Amniotic epithelial cell (primary cell): ENCODE data around the gene GRM8.

ENCODE experiments used
- DNase-seq: peaks from one replicate; pipeline ENCODE4 v3.0.0-alpha.2; 2010; ENCODE audit warnings: low read depth

The GRM8 gene

GRCh38 chr7:126436213-126436868 is 816.4 kb downstream of the GRM8 start:
- no peak for DNase-seq

- no peak for DNase-seq
Measured at GRCh38 chr7:126426652-126427051, 826.1 kb downstream of the GRM8 start.

DNA sequence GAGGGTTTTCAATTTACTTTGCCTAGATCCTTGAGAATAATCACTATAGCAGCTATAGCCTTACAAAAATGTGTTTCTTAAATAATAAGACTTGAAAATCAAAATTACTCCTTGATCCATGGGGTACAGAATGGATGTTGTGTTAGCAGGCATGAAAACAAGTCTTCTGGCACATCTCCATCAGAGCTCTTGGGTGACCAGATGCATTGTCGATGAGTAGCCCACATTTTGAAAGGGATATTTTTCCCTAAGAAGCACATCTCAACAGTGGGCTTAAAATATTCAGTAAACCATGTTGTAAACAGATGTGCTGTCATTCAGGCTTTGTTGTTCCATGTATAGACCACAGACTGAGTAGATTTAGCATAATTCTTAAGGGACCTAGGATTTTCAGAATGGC is 827.8 kb downstream of the GRM8 start:
- DNase-seq: no peak

GRCh38 chr7:126419047-126419446 is 833.7 kb downstream of the GRM8 start:
- DNase-seq: no peak

DNA sequence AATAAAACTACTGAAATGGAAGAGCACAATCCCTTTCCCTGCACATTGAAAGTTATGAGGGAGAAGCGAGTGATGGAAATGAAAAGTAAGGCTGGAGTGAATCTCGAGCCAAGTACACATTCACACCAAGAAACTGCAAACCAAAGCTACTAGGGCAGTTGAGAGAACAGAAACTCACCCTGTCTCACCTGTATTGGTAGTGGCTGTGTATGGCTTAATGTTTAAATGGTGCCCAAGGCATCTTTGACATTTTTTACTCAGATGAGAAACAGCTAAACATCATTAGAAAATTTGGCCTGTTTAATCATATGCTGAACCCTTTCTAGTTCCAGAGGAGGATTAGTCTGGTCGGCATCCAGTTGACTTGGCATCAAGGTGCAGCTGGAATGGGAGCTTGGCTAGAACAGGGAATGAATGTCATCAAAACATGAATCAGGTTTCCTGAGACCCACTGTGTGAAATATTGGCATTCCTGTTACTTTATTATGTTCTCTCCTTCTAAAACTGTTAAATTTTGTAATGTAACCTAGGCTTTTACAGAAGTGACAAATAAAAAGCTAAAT is 840.8 kb downstream of the GRM8 start:
- no peak for DNase-seq

- DNase-seq: no peak
Measured at GRCh38 chr7:126411032-126411820, 841.5 kb downstream of the GRM8 start.

GRCh38 chr7:126403040-126403439 is 849.7 kb downstream of the GRM8 start:
- no peak for DNase-seq

DNA sequence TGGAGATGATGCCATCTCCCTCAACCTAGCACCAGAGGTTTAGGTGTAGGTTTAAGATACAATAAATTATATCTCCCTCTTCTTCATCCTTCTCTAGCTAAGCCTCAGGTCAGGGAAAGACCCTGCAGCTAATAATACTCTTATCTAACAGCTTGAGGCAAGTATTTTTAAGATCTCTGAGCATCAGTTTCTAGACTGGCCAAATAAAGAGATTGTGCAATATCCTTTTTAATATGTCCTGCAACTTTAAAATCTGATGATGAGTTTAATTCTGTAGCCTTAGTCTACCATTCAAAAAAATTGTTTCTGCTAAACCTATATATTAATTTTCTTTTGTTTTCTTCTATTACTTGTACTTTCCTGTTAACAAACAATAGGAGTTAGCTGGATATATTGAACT is 850.8 kb downstream of the GRM8 start:
- DNase-seq: no peak

GRCh38 chr7:126398851-126399529 is 853.8 kb downstream of the GRM8 start:
- DNase-seq: no peak

GRCh38 chr7:126398285-126398684 is 854.5 kb downstream of the GRM8 start:
- DNase-seq: no peak

DNA sequence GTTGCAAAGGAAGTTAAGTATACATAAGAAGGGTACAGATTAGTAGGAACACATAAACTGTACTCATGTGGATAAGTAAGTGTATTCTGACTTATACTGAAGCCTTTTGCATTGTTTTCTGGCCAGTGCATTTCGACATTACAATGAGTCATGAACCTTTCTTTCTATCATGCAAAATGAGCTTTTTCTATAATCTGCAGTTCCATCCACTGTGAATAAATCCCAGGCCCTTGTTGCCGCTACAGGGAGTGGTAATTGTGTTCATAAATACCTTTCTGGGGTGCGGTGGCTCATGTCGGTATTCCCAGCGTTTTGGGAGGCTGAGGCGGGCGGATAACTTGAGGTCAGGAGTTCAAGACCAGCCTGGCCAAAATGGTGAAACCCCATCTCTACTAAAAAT is 858.3 kb downstream of the GRM8 start:
- no peak for DNase-seq
